GM20000 (cell line): ENCODE measurements around the gene PDE6A.
"Not testable (repeated sequence)": the region's sequence is repeated elsewhere in the genome, so short reads cannot be mapped to it uniquely, and the experiment has no call there.

Experiments
- DNase-seq: peaks from one replicate; pipeline ENCODE4 v3.0.0; 2012; ENCODE audit warnings: low spot score
- CTCF ChIP-seq: IDR thresholded peaks from 2 replicates; pipeline ENCODE4 v1.5.1; 2012; ENCODE audit warnings: mild to moderate bottlenecking, control low read depth; ENCODE audit errors: extremely low read depth, missing control alignments

Gene PDE6A

GRCh38 chr5:149881069-149881622 lies 63.4 kb downstream of the PDE6A start:
- DNase-seq, result no peak
- no peak for TF ChIP-seq CTCF

- DNase-seq, result not testable (repeated sequence)
Observed at GRCh38 chr5:149879593-149879992, 65.0 kb downstream of the PDE6A start.

GRCh38 chr5:149878371-149878770 lies 66.2 kb downstream of the PDE6A start:
- no peak for TF ChIP-seq CTCF
- no peak for DNase-seq

GRCh38 chr5:149873896-149874295 lies 70.7 kb downstream of the PDE6A start:
- TF ChIP-seq CTCF, result no peak
- no peak for DNase-seq

GRCh38 chr5:149872351-149873040 lies 72.1 kb downstream of the PDE6A start:
- no peak for DNase-seq
- no peak for TF ChIP-seq CTCF

- no peak for DNase-seq
Observed at GRCh38 chr5:149871471-149871870, 73.1 kb downstream of the PDE6A start.

GRCh38 chr5:149870697-149871096 lies 73.9 kb downstream of the PDE6A start:
- no peak for DNase-seq
- no peak for TF ChIP-seq CTCF

More at GRCh38 chr5:149871471-149871870, 73.1 kb downstream of the PDE6A start:
- no peak for TF ChIP-seq CTCF

- TF ChIP-seq CTCF, result no peak
- DNase-seq, result no peak
Observed at GRCh38 chr5:149870232-149870631, 74.4 kb downstream of the PDE6A start.
